Measurements from ENCODE around the gene WSCD2. TPM values are rescaled to one million over a fixed set of nuclear protein-coding genes. Genes with fewer than 3 reads are reported as not detected.

WSCD2 gene
- total RNA-seq, 1 donor from 2014 or later: 1.9 TPM

- no peaks in the 10 kb centered on the region for H3K9me3 Mint-ChIP-seq
- TF ChIP-seq CTCF (IDR thresholded peaks at IDR 0.05): no peak
- CTCF ChIA-PET: no interaction called here
- H3K4me3 Mint-ChIP-seq: no peak overlapping the region
- no peaks in the 10 kb centered on the region for H3K36me3 Mint-ChIP-seq (ENCODE audit: low read depth)
- ATAC-seq (ENCODE audit: low read depth): no peak
- no peaks in the 10 kb centered on the region for H3K4me1 Mint-ChIP-seq
- DNase-seq: no peak
- intact Hi-C loops (cut with micrococcal nuclease): no loop called here
- H3K27ac Mint-ChIP-seq: no peak overlapping the region
- POLR2A ChIA-PET: no interaction called here
- peaks cover 34% of the 10 kb centered on the region for H3K27me3 Mint-ChIP-seq
Observed at GRCh38 chr12:108253540-108253939, 124.5 kb downstream of the WSCD2 start.

- H3K27ac Mint-ChIP-seq: no peak overlapping the region
- ATAC-seq (ENCODE audit: low read depth): no peak
- CTCF ChIA-PET: no interaction called here
Observed at GRCh38 chr12:108254030-108254429, 124.9 kb downstream of the WSCD2 start.

GRCh38 chr12:108254517-108255251, 125.6 kb downstream of the WSCD2 start:
- intact Hi-C loops (cut with micrococcal nuclease): no loop called here
- no peak for ATAC-seq (ENCODE audit: low read depth)
- Mint-ChIP-seq H3K4me1 (no peaks in the 10 kb centered on the region), H3K4me3 (no peak overlapping the region), H3K36me3 (ENCODE audit: low read depth) (no peaks in the 10 kb centered on the region), H3K9me3 (peaks cover 7% of the 10 kb centered on the region), H3K27ac (no peak overlapping the region), H3K27me3 (peaks cover 27% of the 10 kb centered on the region)
- CTCF ChIA-PET: no interaction called here
- POLR2A ChIA-PET: no interaction called here
- no peak for DNase-seq
- TF ChIP-seq CTCF (IDR thresholded peaks at IDR 0.05): no peak

More at GRCh38 chr12:108254030-108254429, 124.9 kb downstream of the WSCD2 start:
- no peak for TF ChIP-seq CTCF (IDR thresholded peaks at IDR 0.05)
- H3K9me3 Mint-ChIP-seq: peaks cover 3% of the 10 kb centered on the region
- DNase-seq: no peak
- POLR2A ChIA-PET: no interaction called here
- intact Hi-C loops (cut with micrococcal nuclease): no loop called here
- H3K36me3 Mint-ChIP-seq (ENCODE audit: low read depth): no peaks in the 10 kb centered on the region
- peaks cover 33% of the 10 kb centered on the region for H3K27me3 Mint-ChIP-seq
- H3K4me3 Mint-ChIP-seq: no peak overlapping the region
- H3K4me1 Mint-ChIP-seq: no peaks in the 10 kb centered on the region

- H3K4me3 Mint-ChIP-seq: no peak overlapping the region
- peaks cover 11% of the 10 kb centered on the region for H3K9me3 Mint-ChIP-seq
- no peak for ATAC-seq (ENCODE audit: low read depth)
- ChIA-PET POLR2A (no interaction called here), CTCF (no interaction called here)
- H3K27me3 Mint-ChIP-seq: peaks cover 23% of the 10 kb centered on the region
- DNase-seq: no peak
- intact Hi-C loops (cut with micrococcal nuclease): no loop called here
- H3K36me3 Mint-ChIP-seq (ENCODE audit: low read depth): no peaks in the 10 kb centered on the region
- no peak for TF ChIP-seq CTCF (IDR thresholded peaks at IDR 0.05)
- no peak overlapping the region for H3K27ac Mint-ChIP-seq
- no peaks in the 10 kb centered on the region for H3K4me1 Mint-ChIP-seq
Observed at GRCh38 chr12:108255252-108255602, 126.1 kb downstream of the WSCD2 start.

GRCh38 chr12:108257004-108257403, 127.9 kb downstream of the WSCD2 start:
- Mint-ChIP-seq H3K36me3 (ENCODE audit: low read depth) (no peaks in the 10 kb centered on the region), H3K27me3 (peaks cover 16% of the 10 kb centered on the region), H3K4me3 (no peak overlapping the region), H3K4me1 (no peaks in the 10 kb centered on the region), H3K27ac (no peak overlapping the region), H3K9me3 (peaks cover 21% of the 10 kb centered on the region)
- ATAC-seq (ENCODE audit: low read depth) (no peak), DNase-seq (no peak)
- intact Hi-C loops (cut with micrococcal nuclease): no loop called here
- CTCF ChIA-PET: no interaction called here
- POLR2A ChIA-PET: no interaction called here
- no peak for TF ChIP-seq CTCF (IDR thresholded peaks at IDR 0.05)
